GM18873 (cell line): ENCODE data around the gene CCDC185.
"Not testable (repeated sequence)": the region's sequence is repeated elsewhere in the genome, so short reads cannot be mapped to it uniquely, and the experiment has no call there.

ENCODE experiments used
- ATAC-seq: cut with Tn5 transposase; IDR thresholded peaks from one replicate; pipeline ENCODE4 v1.9.1; 2021; ENCODE audit warnings: mild to moderate bottlenecking, moderate library complexity, moderate number of reproducible peaks; ENCODE audit not compliant: unreplicated experiment, low FRiP score

The CCDC185 gene

GRCh38 chr1:223390618-223391017 is 2.6 kb upstream of the CCDC185 start:
- ATAC-seq: no peak

GRCh38 chr1:223394242-223394641 is 1.0 kb downstream of the CCDC185 start:
- ATAC-seq: no peak

- no peak for ATAC-seq
Observed at GRCh38 chr1:223394706-223395105, 1.5 kb downstream of the CCDC185 start.

GRCh38 chr1:223399393-223399792 is 6.2 kb downstream of the CCDC185 start:
- ATAC-seq: not testable (repeated sequence)

- ATAC-seq: no peak
Observed at GRCh38 chr1:223401873-223402789, 8.9 kb downstream of the CCDC185 start.

GRCh38 chr1:223402790-223403142 is 9.6 kb downstream of the CCDC185 start:
- ATAC-seq: no peak

- ATAC-seq: no peak
Observed at GRCh38 chr1:223403184-223403815, 10.1 kb downstream of the CCDC185 start.

GRCh38 chr1:223405507-223405906 is 12.3 kb downstream of the CCDC185 start:
- no peak for ATAC-seq

GRCh38 chr1:223410036-223410435 is 16.8 kb downstream of the CCDC185 start:
- ATAC-seq: no peak

- no peak for ATAC-seq
Observed at GRCh38 chr1:223411309-223411708, 18.1 kb downstream of the CCDC185 start.

GRCh38 chr1:223411710-223412109 is 18.5 kb downstream of the CCDC185 start:
- no peak for ATAC-seq

GRCh38 chr1:223413216-223413615 is 20.0 kb downstream of the CCDC185 start:
- ATAC-seq: no peak

- no peak for ATAC-seq
Observed at GRCh38 chr1:223417444-223417843, 24.2 kb downstream of the CCDC185 start.

- ATAC-seq: no peak
Observed at GRCh38 chr1:223417903-223418663, 24.9 kb downstream of the CCDC185 start.

GRCh38 chr1:223419115-223419514 is 25.9 kb downstream of the CCDC185 start:
- no peak for ATAC-seq

GRCh38 chr1:223419561-223419960 is 26.3 kb downstream of the CCDC185 start:
- no peak for ATAC-seq

GRCh38 chr1:223421025-223421424 is 27.8 kb downstream of the CCDC185 start:
- ATAC-seq: no peak

- ATAC-seq: no peak
Observed at GRCh38 chr1:223421676-223422075, 28.5 kb downstream of the CCDC185 start.

GRCh38 chr1:223422911-223423310 is 29.7 kb downstream of the CCDC185 start:
- ATAC-seq: no peak

GRCh38 chr1:223423641-223424233 is 30.5 kb downstream of the CCDC185 start:
- no peak for ATAC-seq

- ATAC-seq: no peak
Observed at GRCh38 chr1:223425550-223425949, 32.3 kb downstream of the CCDC185 start.
